ENCODE results near the gene GALNT14. TPM values are rescaled to one million over a fixed set of nuclear protein-coding genes. Genes with fewer than 3 reads are reported as not detected.

GALNT14 gene
- total and polyA plus RNA-seq, 10 of the 15 experiments (the other 5 are each of a cell fraction or from before 2014, with no cell fraction given) = 3.7 to 17.8 (median 6.0) TPM

GRCh38 chr2:30903326-30903725, 234.9 kb downstream of the GALNT14 start (continued):
- TF ChIP-seq ZBTB4 (CRISPR knock-in tag; IDR thresholded peaks at IDR 0.05) (no peak), NFYA (IDR thresholded peaks at IDR 0.05; ENCODE audit: borderline replicate concordance, low read depth, low read length) (no peak), IKZF2 (IDR thresholded peaks at IDR 0.05) (no peak)

- no peak overlapping the region for H3K4me2 ChIP-seq (ENCODE audit: control insufficient read depth, insufficient read depth)
- H3K9me3 ChIP-seq (replicated peaks; ENCODE audit: control insufficient read depth, insufficient read depth, low read length) = no peaks in the 10 kb centered on the region
- no peaks in the 10 kb centered on the region for H3K4me1 ChIP-seq (ENCODE audit: control insufficient read depth, insufficient read depth, low read length)
- no peak overlapping the region for H3K27ac ChIP-seq (ENCODE audit: control insufficient read depth, insufficient read depth)
- H3K79me2 ChIP-seq (ENCODE audit: control insufficient read depth, insufficient read depth, low read length) = no peaks in the 10 kb centered on the region
- FAIRE-seq (no peak), ATAC-seq (no peak), DNase-seq (ENCODE audit: low read depth, low spot score) (no peak)
- CTCF ChIA-PET = no interaction called here
- intact Hi-C loops (cut with micrococcal nuclease; ENCODE audit: unreplicated experiment) = no loop called here
- RAD21 ChIA-PET (ENCODE audit: unreplicated experiment) = no interaction called here
- H3K4me3 ChIP-seq = no peak overlapping the region
- in situ Hi-C loops (cut with MboI) = no loop called here
- no peak overlapping the region for H2AFZ ChIP-seq (ENCODE audit: control insufficient read depth, low read depth, low read length)
- no TSS peak for BruUV-seq (replicated peaks)
- H3K27me3 ChIP-seq (replicated peaks in 1 of 2; ENCODE audit: control insufficient read depth in 2 of 2, insufficient read depth in 2 of 2, low read length in 1 of 2) = no peaks in the 10 kb centered on the region
- no peak overlapping the region for H3K9ac ChIP-seq (ENCODE audit: control insufficient read depth, insufficient read depth, low read length)
- WGBS (ENCODE audit: insufficient coverage, insufficient replicate concordance, low lambda C conversion rate, missing lambda C conversion rate) = 51% methylated on average over 5 of the region's 5 CpGs
- POLR2A ChIA-PET = interaction anchor here (1.3 kb wide), 1 partner anchor 269 kb away, joined by 3 read pairs; no protein-coding TSS in a partner anchor
- SMC1A ChIA-PET (ENCODE audit: uncharacterized antibody, unreplicated experiment) = interaction anchor here (1.5 kb wide), 1 partner anchor 21 kb away, joined by 4 read pairs; no protein-coding TSS in a partner anchor
- H3K36me3 ChIP-seq (ENCODE audit: control insufficient read depth in 2 of 2, insufficient read depth in 2 of 2, low read length in 1 of 2) = no peaks in the 10 kb centered on the region; a peak in 1 of 4 replicates
- H4K20me1 ChIP-seq (ENCODE audit: control insufficient read depth, insufficient read depth) = no peaks in the 10 kb centered on the region; the same call in 1 of the 2 replicates
- TF ChIP-seq POLR2AphosphoS5 (IDR thresholded peaks at IDR 0.05; ENCODE audit: low read length) = no peak
- TF ChIP-seq ZBTB40 (IDR thresholded peaks at IDR 0.05; ENCODE audit: borderline replicate concordance) = no peak
- no peak for TF ChIP-seq ASH2L (IDR thresholded peaks at IDR 0.05; ENCODE audit: borderline replicate concordance, low read depth)
- no peak for TF ChIP-seq HDAC2 (IDR thresholded peaks at IDR 0.05)
- TF ChIP-seq MTA2 (IDR thresholded peaks at IDR 0.05; ENCODE audit: low read depth) = no peak
- no peak for TF ChIP-seq SMAD5 (IDR thresholded peaks at IDR 0.05; ENCODE audit: low read depth)
- TF ChIP-seq SUPT20H (IDR thresholded peaks at IDR 0.05; ENCODE audit: borderline replicate concordance, control insufficient read depth, low read depth, low read length) = no peak
- TF ChIP-seq SUZ12 (IDR thresholded peaks at IDR 0.05; ENCODE audit: unreplicated experiment) = no peak
- no peak for TF ChIP-seq NFIC (IDR thresholded peaks at IDR 0.05; ENCODE audit: low read depth, low read length)
- no peak for TF ChIP-seq SIX5 (IDR thresholded peaks at IDR 0.05; ENCODE audit: low read depth, low read length, severe bottlenecking)
- TF ChIP-seq ZNF207 (IDR thresholded peaks at IDR 0.05; ENCODE audit: borderline replicate concordance) = no peak
These were observed 237.9 kb downstream of the GALNT14 start for GRCh38 chr2:30900381-30900780.
